HEK293 (cell line): ENCODE measurements around the gene NUCKS1.

Experiments
- ZBTB1 ChIP-seq: fragments of 450-650 bp; formaldehyde crosslinking; IDR thresholded peaks from 2 replicates; pipeline ENCODE4 v1.5.1; 2016; ENCODE audit warnings: missing biosample characterization, missing genetic modification characterization
- ZBTB8A ChIP-seq: fragments of 450-650 bp; formaldehyde crosslinking; IDR thresholded peaks from 2 replicates; pipeline ENCODE4 v1.5.1; 2016; ENCODE audit warnings: missing biosample characterization, missing genetic modification characterization
- TF ChIP-seq, protein P1 (sequence below): fragments of 450-650 bp; formaldehyde crosslinking; IDR thresholded peaks from 2 replicates; pipeline ENCODE4 v1.5.1; 2016; ENCODE audit warnings: missing biosample characterization, missing genetic modification characterization
- TF ChIP-seq, protein P2 (sequence below): fragments of 450-650 bp; formaldehyde crosslinking; IDR thresholded peaks from 2 replicates; pipeline ENCODE4 v1.5.1; 2016; ENCODE audit warnings: missing biosample characterization, missing genetic modification characterization
- TF ChIP-seq, protein P3 (sequence below): fragments of 450-650 bp; formaldehyde crosslinking; IDR thresholded peaks from 2 replicates; pipeline ENCODE4 v1.5.1; 2016; ENCODE audit warnings: missing biosample characterization, missing genetic modification characterization

DNA sequence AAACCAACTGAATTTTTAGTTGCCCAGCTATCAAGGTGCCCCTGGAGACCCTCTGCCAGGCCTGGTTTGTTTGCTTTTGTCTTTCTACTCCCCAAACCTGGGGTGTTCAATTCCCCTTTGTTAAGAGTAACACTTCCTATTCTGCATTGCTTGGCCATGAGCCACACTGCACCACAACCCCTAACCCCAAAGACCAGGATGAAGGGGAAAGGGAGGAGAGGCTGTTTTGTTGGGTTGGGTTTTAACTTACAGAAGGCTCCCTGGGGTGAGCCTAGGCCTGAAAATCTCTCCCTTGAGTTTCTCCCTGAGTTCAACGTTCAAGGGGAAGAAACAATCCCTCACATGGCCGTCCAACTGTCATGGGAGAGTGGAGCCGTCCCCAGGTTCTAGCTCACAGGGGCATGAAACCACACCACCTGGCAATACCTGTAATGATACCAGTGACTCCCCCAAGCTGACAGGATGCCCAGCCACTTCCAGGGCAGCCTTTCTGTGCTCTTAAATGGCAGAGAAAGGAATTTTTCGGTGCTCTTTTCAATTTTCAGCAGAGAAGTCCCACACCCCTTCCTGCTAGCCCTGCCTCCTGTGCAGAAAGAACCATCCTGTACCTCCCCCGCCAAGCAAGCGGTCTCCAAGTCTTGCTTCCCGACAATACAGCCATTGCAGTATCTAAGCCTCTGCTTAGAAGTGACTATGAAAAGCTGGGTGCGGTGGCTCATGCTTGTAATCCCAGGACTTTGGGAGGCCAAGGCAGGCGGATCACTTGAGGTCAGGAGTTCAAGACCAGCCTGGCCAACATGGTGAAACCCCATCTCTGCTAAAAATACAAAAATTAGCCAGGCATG is 84.6 kb downstream of the NUCKS1 start:
- TF ChIP-seq, protein P1, sequence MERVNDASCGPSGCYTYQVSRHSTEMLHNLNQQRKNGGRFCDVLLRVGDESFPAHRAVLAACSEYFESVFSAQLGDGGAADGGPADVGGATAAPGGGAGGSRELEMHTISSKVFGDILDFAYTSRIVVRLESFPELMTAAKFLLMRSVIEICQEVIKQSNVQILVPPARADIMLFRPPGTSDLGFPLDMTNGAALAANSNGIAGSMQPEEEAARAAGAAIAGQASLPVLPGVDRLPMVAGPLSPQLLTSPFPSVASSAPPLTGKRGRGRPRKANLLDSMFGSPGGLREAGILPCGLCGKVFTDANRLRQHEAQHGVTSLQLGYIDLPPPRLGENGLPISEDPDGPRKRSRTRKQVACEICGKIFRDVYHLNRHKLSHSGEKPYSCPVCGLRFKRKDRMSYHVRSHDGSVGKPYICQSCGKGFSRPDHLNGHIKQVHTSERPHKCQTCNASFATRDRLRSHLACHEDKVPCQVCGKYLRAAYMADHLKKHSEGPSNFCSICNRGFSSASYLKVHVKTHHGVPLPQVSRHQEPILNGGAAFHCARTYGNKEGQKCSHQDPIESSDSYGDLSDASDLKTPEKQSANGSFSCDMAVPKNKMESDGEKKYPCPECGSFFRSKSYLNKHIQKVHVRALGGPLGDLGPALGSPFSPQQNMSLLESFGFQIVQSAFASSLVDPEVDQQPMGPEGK (tag by site-specific recombination): no peak
- TF ChIP-seq, protein P2, sequence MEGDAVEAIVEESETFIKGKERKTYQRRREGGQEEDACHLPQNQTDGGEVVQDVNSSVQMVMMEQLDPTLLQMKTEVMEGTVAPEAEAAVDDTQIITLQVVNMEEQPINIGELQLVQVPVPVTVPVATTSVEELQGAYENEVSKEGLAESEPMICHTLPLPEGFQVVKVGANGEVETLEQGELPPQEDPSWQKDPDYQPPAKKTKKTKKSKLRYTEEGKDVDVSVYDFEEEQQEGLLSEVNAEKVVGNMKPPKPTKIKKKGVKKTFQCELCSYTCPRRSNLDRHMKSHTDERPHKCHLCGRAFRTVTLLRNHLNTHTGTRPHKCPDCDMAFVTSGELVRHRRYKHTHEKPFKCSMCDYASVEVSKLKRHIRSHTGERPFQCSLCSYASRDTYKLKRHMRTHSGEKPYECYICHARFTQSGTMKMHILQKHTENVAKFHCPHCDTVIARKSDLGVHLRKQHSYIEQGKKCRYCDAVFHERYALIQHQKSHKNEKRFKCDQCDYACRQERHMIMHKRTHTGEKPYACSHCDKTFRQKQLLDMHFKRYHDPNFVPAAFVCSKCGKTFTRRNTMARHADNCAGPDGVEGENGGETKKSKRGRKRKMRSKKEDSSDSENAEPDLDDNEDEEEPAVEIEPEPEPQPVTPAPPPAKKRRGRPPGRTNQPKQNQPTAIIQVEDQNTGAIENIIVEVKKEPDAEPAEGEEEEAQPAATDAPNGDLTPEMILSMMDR (tag by site-specific recombination): no peak
- TF ChIP-seq ZBTB8A (no peak), ZBTB1 (no peak)
- TF ChIP-seq, protein P3, sequence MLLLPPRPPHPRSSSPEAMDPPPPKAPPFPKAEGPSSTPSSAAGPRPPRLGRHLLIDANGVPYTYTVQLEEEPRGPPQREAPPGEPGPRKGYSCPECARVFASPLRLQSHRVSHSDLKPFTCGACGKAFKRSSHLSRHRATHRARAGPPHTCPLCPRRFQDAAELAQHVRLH: no peak
